HCT116 (cell line): Measurements from ENCODE around the gene ANGPTL4. TPM values are rescaled to one million over a fixed set of nuclear protein-coding genes. Genes with fewer than 3 reads are reported as not detected.

Source experiments
- ATAC-seq: fragments of 200-7000 bp; cut with Tn5 transposase; 2 replicates; pipeline ENCODE4 v1.9.1; 2020; ENCODE audit warnings: mild to moderate bottlenecking, moderate library complexity
- BruUV-seq: library from RNA; stranded (reverse); fragments of 400-500 nt; replicated peaks from 2 replicates; lab custom pipeline; 2021; lab: Mats Ljungman, UMichigan
- CTCF ChIA-PET: fragments of 300-600 bp; sonication (Branson Sonifier 250); formaldehyde crosslinking; loops from one replicate; lab custom pipeline; 2021; ENCODE audit warnings: antibody characterized with exemption; lab: Charles Lee
- POLR2A ChIA-PET: fragments of 300-600, 350-600 bp; sonication (Branson Sonifier 250); formaldehyde crosslinking; loops from one replicate; lab custom pipeline; 2021; ENCODE audit warnings: antibody characterized with exemption; lab: Charles Lee
- RAD21 ChIA-PET, 2 experiments: fragments of 300-600 bp; sonication (Branson Sonifier 250); formaldehyde crosslinking; loops; one replicate each; lab custom pipeline; 2023; ENCODE audit warnings: low total read pairs in 2 of 2; ENCODE audit not compliant: uncharacterized antibody in 2 of 2, unreplicated experiment in 2 of 2, low non-redundant PET in 1 of 2; lab: Charles Lee
- DNase-seq: peaks from one replicate; pipeline ENCODE4 v3.0.0-alpha.2; 2010; ENCODE audit warnings: low read depth, low spot score
- H2AFZ ChIP-seq: fragments of 200-600 bp; shearing (Covaris generic), sonication (generic); 2 replicates; pipeline ENCODE4 v1.6.1; 2017; ENCODE audit warnings: low read depth, mixed run types, mixed read lengths, antibody characterized with exemption, low read length; ENCODE audit not compliant: poor library complexity, severe bottlenecking
- H3K27ac ChIP-seq: 2 replicates; pipeline ENCODE4 v1.5.1; 2012; ENCODE audit warnings: low read depth, low read length
- H3K27me3 ChIP-seq: fragments of 200-600 bp; sonication (generic); 2 replicates; pipeline ENCODE4 v1.6.1; 2016; ENCODE audit warnings: mixed run types, low read length, mixed read lengths; ENCODE audit not compliant: insufficient read depth
- H3K36me3 ChIP-seq, 2 experiments: fragments of 200-500 bp in 1 of 2; fragments of 200-600 bp in 1 of 2; sonication (Bioruptor generic) in 1 of 2; sonication (generic) in 1 of 2; 2 replicates each; pipeline versions ENCODE4 v1.5.1 to v1.6.1; 2014 to 2016; ENCODE audit warnings: low read length in 2 of 2, inconsistent platforms in 1 of 2, mixed read lengths in 1 of 2, mixed run types in 1 of 2; ENCODE audit not compliant: insufficient read depth in 2 of 2, control insufficient read depth in 1 of 2
- H3K4me1 ChIP-seq, 2 experiments: fragments of 200-600 bp in 1 of 2; sonication (generic) in 1 of 2; 2 replicates each; pipeline versions ENCODE4 v1.5.1 to v1.6.1; 2012 to 2017; ENCODE audit warnings: low read length in 2 of 2, inconsistent platforms in 1 of 2, mild to moderate bottlenecking in 1 of 2, mixed read lengths in 1 of 2, mixed run types in 1 of 2, moderate library complexity in 1 of 2; ENCODE audit not compliant: insufficient read depth in 2 of 2, control insufficient read depth in 1 of 2
- H3K4me2 ChIP-seq: fragments of 200-600 bp; sonication (generic); 2 replicates; pipeline ENCODE4 v1.6.1; 2017; ENCODE audit warnings: mixed run types, low read length, mixed read lengths
- H3K4me3 ChIP-seq, 2 experiments: fragments of 200-600 bp in 1 of 2; sonication (generic) in 1 of 2; replicated peaks in 1 of 2; 2 replicates each; pipeline ENCODE4 v1.5.1; 2011 to 2016; ENCODE audit warnings: low read length in 2 of 2, control low read depth in 1 of 2, low read depth in 1 of 2, mild to moderate bottlenecking in 1 of 2, mixed read lengths in 1 of 2, mixed run types in 1 of 2
- H3K79me2 ChIP-seq: fragments of 200-600 bp; sonication (generic); 2 replicates; pipeline ENCODE4 v1.6.1; 2017; ENCODE audit warnings: mild to moderate bottlenecking, mixed run types, low read length, moderate library complexity, mixed read lengths; ENCODE audit not compliant: insufficient read depth
- H3K9ac ChIP-seq: fragments of 200-600 bp; sonication (generic); 2 replicates; pipeline ENCODE4 v1.6.1; 2016; ENCODE audit warnings: low read length, mixed read lengths
- H3K9me2 ChIP-seq: fragments of 200-600 bp; sonication (generic), shearing (Covaris generic); 2 replicates; pipeline ENCODE4 v1.6.1; 2017; ENCODE audit warnings: mixed run types, mild to moderate bottlenecking, moderate library complexity; ENCODE audit not compliant: insufficient read depth
- H3K9me3 ChIP-seq, 2 experiments: fragments of 200-500 bp in 1 of 2; fragments of 200-600 bp in 1 of 2; sonication (Bioruptor generic) in 1 of 2; sonication (generic) in 1 of 2; 2 replicates each; pipeline ENCODE4 v1.6.1; 2014 to 2017; ENCODE audit warnings: low read length in 2 of 2, mixed read lengths in 2 of 2, inconsistent platforms in 1 of 2, low read depth in 1 of 2, mild to moderate bottlenecking in 1 of 2, mixed run types in 1 of 2, moderate library complexity in 1 of 2; ENCODE audit not compliant: control insufficient read depth in 1 of 2, insufficient read depth in 1 of 2
- H4K20me1 ChIP-seq: fragments of 200-600 bp; sonication (generic), shearing (Covaris generic); 2 replicates; pipeline ENCODE4 v1.6.1; 2017; ENCODE audit warnings: mixed run types, mild to moderate bottlenecking, moderate library complexity; ENCODE audit not compliant: insufficient read depth
- ATF3 ChIP-seq: IDR thresholded peaks from 2 replicates; pipeline ENCODE4 v1.6.1; 2012
- CTCF ChIP-seq, 3 experiments: fragments of 200-600 bp in 1 of 3; sonication (generic) in 1 of 3; IDR thresholded peaks in 2 of 3; conservative IDR thresholded peaks in 1 of 3; 2 replicates each; pipeline ENCODE4 v1.5.1; 2012 to 2017; ENCODE audit warnings: low read depth in 2 of 3, low read length in 2 of 3, antibody characterized with exemption in 1 of 3, borderline replicate concordance in 1 of 3, control low read depth in 1 of 3, mild to moderate bottlenecking in 1 of 3, mixed read lengths in 1 of 3, mixed run types in 1 of 3, moderate library complexity in 1 of 3; ENCODE audit not compliant: insufficient read depth in 1 of 3
- EGR1 ChIP-seq: IDR thresholded peaks from 2 replicates; pipeline ENCODE4 v1.6.1; 2012; ENCODE audit warnings: low read depth
- ELF1 ChIP-seq: IDR thresholded peaks from 2 replicates; pipeline ENCODE4 v1.6.1; 2012; ENCODE audit warnings: low read depth, borderline replicate concordance
- EZH2 ChIP-seq: fragments of 200-600 bp; sonication (generic); IDR thresholded peaks from 2 replicates; pipeline ENCODE4 v1.6.1; 2017; ENCODE audit warnings: antibody characterized with exemption, mixed run types
- EZH2phosphoT487 ChIP-seq: fragments of 200-600 bp; IDR thresholded peaks from 2 replicates; pipeline ENCODE4 v1.6.1; 2018; ENCODE audit warnings: antibody characterized with exemption, borderline replicate concordance
- JUND ChIP-seq: IDR thresholded peaks from 2 replicates; pipeline ENCODE4 v1.6.1; 2012
- POLR2A ChIP-seq: IDR thresholded peaks from 2 replicates; pipeline ENCODE4 v1.7.0; 2011; ENCODE audit warnings: borderline replicate concordance; ENCODE audit not compliant: insufficient read depth, insufficient read length; ENCODE audit errors: extremely low read depth
- POLR2AphosphoS5 ChIP-seq: IDR thresholded peaks from 2 replicates; pipeline ENCODE4 v1.6.1; 2011; ENCODE audit warnings: mild to moderate bottlenecking, low read depth, low read length, moderate library complexity
- SIN3A ChIP-seq: IDR thresholded peaks from 2 replicates; pipeline ENCODE4 v1.6.1; 2012; ENCODE audit warnings: low read depth
- SRF ChIP-seq: IDR thresholded peaks from 2 replicates; pipeline ENCODE4 v1.6.1; 2012; ENCODE audit warnings: low read depth
- TCF7L2 ChIP-seq: IDR thresholded peaks from 2 replicates; pipeline ENCODE4 v1.7.0; 2011; ENCODE audit warnings: borderline replicate concordance, inconsistent platforms; ENCODE audit not compliant: insufficient read depth, insufficient read length; ENCODE audit errors: extremely low read depth
- ZFX ChIP-seq: fragments of 450-650 bp; IDR thresholded peaks from 2 replicates; pipeline ENCODE4 v1.6.1; 2017
- intact Hi-C: fragments of 100-400 bp; cut with micrococcal nuclease; formaldehyde crosslinking; loops from 2 replicates; pipeline ENCODE4 v1.10.0; 2022
- total RNA-seq: library from RNA; stranded (reverse); gene quantifications from one replicate; pipeline ENCODE4 v1.2.1, GENCODE V29; 2021; ENCODE audit not compliant: unreplicated experiment

The ANGPTL4 gene
- total RNA-seq, 1 experiment from 2014 or later, result 54.8 TPM

GRCh38 chr19:8395621-8396082, 31.7 kb downstream of the ANGPTL4 start:
- Histone ChIP-seq H3K4me1 (peaks cover 9 to 25% of the 10 kb centered on the region in 2 experiments; a peak in 3 of 4 replicates), H3K9me3 (no peaks in the 10 kb centered on the region), H2AFZ (no peak overlapping the region), H4K20me1 (no peaks in the 10 kb centered on the region; the same call in 1 of the 2 replicates), H3K36me3 (no peaks in the 10 kb centered on the region; a peak in 2 of 4 replicates), H3K4me3 (no peak overlapping the region), H3K79me2 (peaks cover 77% of the 10 kb centered on the region), H3K27me3 (no peaks in the 10 kb centered on the region), H3K4me2 (no peak overlapping the region), H3K9ac (no peak overlapping the region), H3K27ac (no peak overlapping the region), H3K9me2 (no peaks in the 10 kb centered on the region)
- POLR2A ChIA-PET, result interaction anchor here (1.0 kb wide), 1 partner anchor 40 kb away, joined by 4 read pairs; no protein-coding TSS in a partner anchor
- no peak for TF ChIP-seq EZH2phosphoT487
- no peak for TF ChIP-seq SIN3A
- TF ChIP-seq SRF, result no peak
- no peak for TF ChIP-seq POLR2A
- TF ChIP-seq ELF1, result no peak
- no peak for TF ChIP-seq POLR2AphosphoS5
- TF ChIP-seq TCF7L2, result no peak
- no peak for TF ChIP-seq EZH2
- TF ChIP-seq JUND, result no peak
- no peak for TF ChIP-seq CTCF (IDR thresholded peaks at IDR 0.05 in 2 of 3, conservative IDR thresholded peaks at IDR 0.05 in 1 of 3; ENCODE audit: borderline replicate concordance in 1 of 3, insufficient read depth in 1 of 3, low read depth in 2 of 3, low read length in 2 of 3)
- no peak for TF ChIP-seq ZFX
- no peak for TF ChIP-seq ATF3
- no peak for TF ChIP-seq EGR1
- DNase-seq (no peak), ATAC-seq (no peak)
- RAD21 ChIA-PET, result no interaction called here
- CTCF ChIA-PET, result interaction anchor here (1.0 kb wide), 1 partner anchor 41 kb away, joined by 5 read pairs; no protein-coding TSS in a partner anchor
- BruUV-seq, result no TSS peak
- intact Hi-C loops, result loop anchor here (1.0 to 2.0 kb wide), 2 partner anchors 41 to 49 kb away; no protein-coding TSS in a partner anchor
